Upper lobe of left lung (tissue), 6 donors: ENCODE data around the gene PCDHGB6. TPM values are rescaled to one million over a fixed set of nuclear protein-coding genes. Genes with fewer than 3 reads are reported as not detected.

Source experiments
- ATAC-seq, 2 donors: fragments of 200-7000 bp; cut with Tn5 transposase; one replicate each; pipeline ENCODE4 v1.9.1; 2022; ENCODE audit warnings: mild to moderate bottlenecking in 2 of 2, moderate library complexity in 2 of 2; ENCODE audit not compliant: low FRiP score in 2 of 2
- DNase-seq, 2 donors: peaks; one replicate each; pipeline ENCODE4 v3.0.0-alpha.2; 2019 to 2020
- H3K27ac ChIP-seq, 4 donors: fragments of 200-600 bp; sonication (generic); one replicate each; pipeline ENCODE4 v1.5.1; 2016 to 2019
- H3K27me3 ChIP-seq, 4 donors: fragments of 200-600 bp; sonication (generic); one replicate each; pipeline ENCODE4 v1.5.1; 2017 to 2019
- H3K36me3 ChIP-seq, 4 donors: fragments of 200-600 bp; sonication (generic); one replicate each; pipeline ENCODE4 v1.5.1; 2016 to 2019
- H3K4me1 ChIP-seq, 4 donors: fragments of 200-600 bp; sonication (generic); one replicate each; pipeline ENCODE4 v1.5.1; 2018 to 2019
- H3K4me3 ChIP-seq, 4 donors: fragments of 200-600 bp; sonication (generic); one replicate each; pipeline ENCODE4 v1.5.1; 2017 to 2019; ENCODE audit warnings: mild to moderate bottlenecking in 2 of 4, moderate library complexity in 1 of 4
- H3K9me3 ChIP-seq, 4 donors: fragments of 200-600 bp; sonication (generic); one replicate each; pipeline ENCODE4 v1.5.1; 2018 to 2019
- CTCF ChIP-seq, 6 experiments: fragments of 450-650 bp in 4 of 6; fragments of 200-600 bp in 2 of 6; sonication (generic) in 2 of 6; IDR thresholded peaks; one replicate each; pipeline ENCODE4 v1.5.1; 2016 to 2019; ENCODE audit warnings: antibody characterized with exemption in 6 of 6
- EP300 ChIP-seq, 4 donors: sonication (generic); formaldehyde crosslinking; IDR thresholded peaks; one replicate each; pipeline ENCODE4 v1.5.1; 2017; ENCODE audit warnings: antibody characterized with exemption in 4 of 4, control low read depth in 2 of 4
- POLR2A ChIP-seq, 4 donors: fragments of 450-650 bp; IDR thresholded peaks; one replicate each; pipeline ENCODE4 v1.5.1; 2016 to 2017; ENCODE audit warnings: antibody characterized with exemption in 4 of 4, mild to moderate bottlenecking in 2 of 4
- POLR2AphosphoS5 ChIP-seq, 2 donors: sonication (generic); formaldehyde crosslinking; IDR thresholded peaks; one replicate each; pipeline ENCODE4 v1.5.1; 2017; ENCODE audit warnings: antibody characterized with exemption in 2 of 2
- WGBS, 2 donors: methylation state at CpG; one replicate each; pipeline ENCODE4 v1.1.5; 2017 to 2018; 5-methylcytosine and 5-hydroxymethylcytosine counted together
- total RNA-seq, 6 donors: library from RNA; depleted of rRNA in 4 of 6; stranded (reverse); fragments of >200 nt in 4 of 6; gene quantifications; one replicate each; pipeline versions ENCODE4 v1.1.0 to v1.2.1, GENCODE V29; 2016 to 2021
- donor health status: DM: no; HTN: no; CAD: no; lungs with moderate emphysema.
- donor health status: DM: no; HTN: yes; CAD: no; lungs with severe emphysema.

The PCDHGB6 gene
- total RNA-seq, 6 donors from 2014 or later = 3.2 to 7.4 (median 6.3) TPM

GRCh38 chr5:141363952-141364660, 43.7 kb upstream of the PCDHGB6 start, which contains the start of gene PCDHGA5:
TSS of gene PCDHGA5 (plus strand) at chr5:141364162. CDS start at chr5:141364331, 169 bp downstream.
- peaks cover 66 to 89% (median 77%) of the 10 kb centered on the region in 4 donors for H3K9me3 ChIP-seq
- DNase-seq (no peak), ATAC-seq (no peak)
- H3K4me1 ChIP-seq = no peaks in the 10 kb centered on the region
- TF ChIP-seq CTCF (IDR thresholded peaks at IDR 0.05) (no peak), POLR2A (IDR thresholded peaks at IDR 0.05) (no peak), POLR2AphosphoS5 (IDR thresholded peaks at IDR 0.05) (no peak), EP300 (IDR thresholded peaks at IDR 0.05) (no peak)
- H3K36me3 ChIP-seq = no peaks in the 10 kb centered on the region
- H3K4me3 ChIP-seq = no peak within 1 kb of the TSS
- 18 to 21% methylated on average over 33 to 34 of the region's 34 CpGs for WGBS, 2 donors
- H3K27me3 ChIP-seq = peaks cover 0 to 7% (median 0%) of the 10 kb centered on the region in 4 donors
- H3K27ac ChIP-seq = no peak within 1 kb of the TSS

GRCh38 chr5:141366016-141366896, 41.6 kb upstream of the PCDHGB6 start:
- H3K36me3 ChIP-seq = no peaks in the 10 kb centered on the region
- H3K27ac ChIP-seq = no peak overlapping the region
- TF ChIP-seq EP300 (IDR thresholded peaks at IDR 0.05) (no peak), POLR2A (IDR thresholded peaks at IDR 0.05) (no peak)
- H3K27me3 ChIP-seq = peaks cover 0 to 7% (median 0%) of the 10 kb centered on the region in 4 donors
- 32 to 36% methylated on average over 15 to 44 of the region's 46 CpGs for WGBS, 2 donors
- H3K4me1 ChIP-seq = no peaks in the 10 kb centered on the region
- H3K4me3 ChIP-seq = no peak overlapping the region
- peaks cover 64 to 85% (median 80%) of the 10 kb centered on the region in 4 donors for H3K9me3 ChIP-seq
- no peak for ATAC-seq
- peak in 1 of 2 donors; percentile 56 for DNase-seq

GRCh38 chr5:141369994-141370848, 37.6 kb upstream of the PCDHGB6 start, which contains the start of gene PCDHGB3:
TSS of gene PCDHGB3 (plus strand) at chr5:141370242. CDS start at chr5:141370395, 153 bp downstream.
- WGBS, 2 donors = 19 to 28% methylated on average over 24 to 32 of the region's 32 CpGs
- Histone ChIP-seq H3K4me3 (peak within 1 kb of the TSS in 2 of 4 donors; percentile 21 to 34), H3K4me1 (no peaks in the 10 kb centered on the region), H3K27ac (no peak within 1 kb of the TSS), H3K36me3 (no peaks in the 10 kb centered on the region), H3K9me3 (peaks cover 65 to 89% (median 83%) of the 10 kb centered on the region in 4 donors), H3K27me3 (peaks cover 0 to 3% (median 0%) of the 10 kb centered on the region in 4 donors)
- DNase-seq (peak in 1 of 2 donors; percentile 13), ATAC-seq (peak in 1 of 2 donors; percentile 48)
- TF ChIP-seq CTCF (IDR thresholded peaks at IDR 0.05) (peak in 1 of 6 experiments; percentile 23), EP300 (IDR thresholded peaks at IDR 0.05) (no peak), POLR2AphosphoS5 (IDR thresholded peaks at IDR 0.05) (no peak), POLR2A (IDR thresholded peaks at IDR 0.05) (no peak)

GRCh38 chr5:141371572-141372475, 36.0 kb upstream of the PCDHGB6 start:
- peak in 1 of 2 donors; percentile 73 for DNase-seq
- TF ChIP-seq POLR2AphosphoS5 (IDR thresholded peaks at IDR 0.05) (no peak), CTCF (IDR thresholded peaks at IDR 0.05) (no peak), POLR2A (IDR thresholded peaks at IDR 0.05) (no peak), EP300 (IDR thresholded peaks at IDR 0.05) (no peak)
- H3K9me3 ChIP-seq = peaks cover 55 to 89% (median 79%) of the 10 kb centered on the region in 4 donors
- H3K27ac ChIP-seq = no peak overlapping the region
- 33 to 36% methylated on average over 32 to 50 of the region's 69 CpGs for WGBS, 2 donors
- no peak overlapping the region for H3K4me3 ChIP-seq
- no peak for ATAC-seq
- H3K4me1 ChIP-seq = no peaks in the 10 kb centered on the region
- H3K27me3 ChIP-seq = peaks cover 0 to 3% (median 0%) of the 10 kb centered on the region in 4 donors
- H3K36me3 ChIP-seq = no peaks in the 10 kb centered on the region
